ENCODE measurements around the gene TAS2R13. TPM values are rescaled to one million over a fixed set of nuclear protein-coding genes. Genes with fewer than 3 reads are reported as not detected.

The TAS2R13 gene
- total and polyA plus RNA-seq, 2 experiments from 2014 or later: 3.2 TPM; not detected in 1

GRCh38 chr12:10891937-10892336 lies 17.4 kb downstream of the TAS2R13 start:
- H3K36me3 ChIP-seq (replicated peaks; ENCODE audit: insufficient read depth, low read depth): no peaks in the 10 kb centered on the region
- H4K20me1 ChIP-seq (ENCODE audit: insufficient read depth, poor library complexity, severe bottlenecking): no peaks in the 10 kb centered on the region
- no peak overlapping the region for H2AFZ ChIP-seq
- H3K4me1 ChIP-seq (ENCODE audit: insufficient read depth): peaks cover 23% of the 10 kb centered on the region
- DNase-seq (ENCODE audit: low spot score): peak; percentile 63
- no peaks in the 10 kb centered on the region for H3K9me2 ChIP-seq (replicated peaks; ENCODE audit: insufficient read depth)
- H3K79me2 ChIP-seq: no peaks in the 10 kb centered on the region
- H3K9me3 ChIP-seq (ENCODE audit: low read depth): no peaks in the 10 kb centered on the region
- H3K4me2 ChIP-seq: peak overlapping the region; percentile 30
- peak overlapping the region; percentile 62 for H3K27ac ChIP-seq
- TF ChIP-seq EZH2 (IDR thresholded peaks at IDR 0.05; ENCODE audit: borderline replicate concordance): no peak
- no peak for TF ChIP-seq CTCF (IDR thresholded peaks at IDR 0.05; ENCODE audit: poor library complexity)
- no peak for TF ChIP-seq EZH2phosphoT487 (IDR thresholded peaks at IDR 0.05; ENCODE audit: low read depth, severe bottlenecking, unreplicated experiment)
- 59% methylated on average over 2 of the region's 2 CpGs for WGBS (ENCODE audit: low lambda C conversion rate, missing lambda C conversion rate)
- H3K4me3 ChIP-seq: no peak overlapping the region
- no peaks in the 10 kb centered on the region for H3K27me3 ChIP-seq

- H4K20me1 ChIP-seq (ENCODE audit: insufficient read depth, poor library complexity, severe bottlenecking): no peaks in the 10 kb centered on the region
- DNase-seq (ENCODE audit: low spot score): no peak
- H3K36me3 ChIP-seq (replicated peaks; ENCODE audit: insufficient read depth, low read depth): no peaks in the 10 kb centered on the region
- H3K79me2 ChIP-seq: no peaks in the 10 kb centered on the region
- H3K4me2 ChIP-seq: no peak overlapping the region
- no peak overlapping the region for H3K4me3 ChIP-seq
- H3K27ac ChIP-seq: no peak overlapping the region
- no peak for TF ChIP-seq EZH2phosphoT487 (IDR thresholded peaks at IDR 0.05; ENCODE audit: low read depth, severe bottlenecking, unreplicated experiment)
- TF ChIP-seq CTCF (IDR thresholded peaks at IDR 0.05; ENCODE audit: poor library complexity): no peak
- no peaks in the 10 kb centered on the region for H3K9me2 ChIP-seq (replicated peaks; ENCODE audit: insufficient read depth)
- no peaks in the 10 kb centered on the region for H3K9me3 ChIP-seq (ENCODE audit: low read depth)
- no peak overlapping the region for H2AFZ ChIP-seq
- H3K4me1 ChIP-seq (ENCODE audit: insufficient read depth): peaks cover 23% of the 10 kb centered on the region
- H3K27me3 ChIP-seq: no peaks in the 10 kb centered on the region
Observed at GRCh38 chr12:10889226-10889625, 20.1 kb downstream of the TAS2R13 start.

- no peak within 1 kb of the TSS for H2AFZ ChIP-seq
- 90% methylated on average over 6 of the region's 6 CpGs for WGBS (ENCODE audit: low lambda C conversion rate, missing lambda C conversion rate)
- no peaks in the 10 kb centered on the region for H3K4me1 ChIP-seq (ENCODE audit: insufficient read depth)
- no peak within 1 kb of the TSS for H3K4me3 ChIP-seq
- TF ChIP-seq CTCF (IDR thresholded peaks at IDR 0.05; ENCODE audit: poor library complexity) (no peak), EZH2 (IDR thresholded peaks at IDR 0.05; ENCODE audit: borderline replicate concordance) (no peak), EZH2phosphoT487 (IDR thresholded peaks at IDR 0.05; ENCODE audit: low read depth, severe bottlenecking, unreplicated experiment) (no peak)
- H3K9me3 ChIP-seq (ENCODE audit: low read depth): no peaks in the 10 kb centered on the region
- no peak within 1 kb of the TSS for H3K27ac ChIP-seq
- H3K4me2 ChIP-seq: no peak within 1 kb of the TSS
- H3K27me3 ChIP-seq: no peaks in the 10 kb centered on the region
- H3K9me2 ChIP-seq (replicated peaks; ENCODE audit: insufficient read depth): no peaks in the 10 kb centered on the region
- no peaks in the 10 kb centered on the region for H3K79me2 ChIP-seq
- no peaks in the 10 kb centered on the region for H3K36me3 ChIP-seq (replicated peaks; ENCODE audit: insufficient read depth, low read depth)
- DNase-seq (ENCODE audit: low spot score): no peak
- H4K20me1 ChIP-seq (ENCODE audit: insufficient read depth, poor library complexity, severe bottlenecking): no peaks in the 10 kb centered on the region
Observed at GRCh38 chr12:10884086-10884725, 25.2 kb downstream of the TAS2R13 start, which contains the start of gene PRH1. Gene PRH1 (minus strand): TSS chr12:10884255. CDS start chr12:10884217, 38 bp downstream.

Data from hepatocyte (in vitro differentiated cells).